Upper lobe of left lung (tissue), 6 donors: ENCODE measurements around the gene POLR1H. TPM values are rescaled to one million over a fixed set of nuclear protein-coding genes. Genes with fewer than 3 reads are reported as not detected.

ENCODE experiments used
- ATAC-seq, 2 donors: fragments of 200-7000 bp; cut with Tn5 transposase; one replicate each; pipeline ENCODE4 v1.9.1; 2022; ENCODE audit warnings: mild to moderate bottlenecking in 2 of 2, moderate library complexity in 2 of 2; ENCODE audit not compliant: low FRiP score in 2 of 2
- DNase-seq, 2 donors: peaks; one replicate each; pipeline ENCODE4 v3.0.0-alpha.2; 2019 to 2020
- H3K27ac ChIP-seq, 4 donors: fragments of 200-600 bp; sonication (generic); one replicate each; pipeline ENCODE4 v1.5.1; 2016 to 2019
- H3K27me3 ChIP-seq, 4 donors: fragments of 200-600 bp; sonication (generic); one replicate each; pipeline ENCODE4 v1.5.1; 2017 to 2019
- H3K36me3 ChIP-seq, 4 donors: fragments of 200-600 bp; sonication (generic); one replicate each; pipeline ENCODE4 v1.5.1; 2016 to 2019
- H3K4me1 ChIP-seq, 4 donors: fragments of 200-600 bp; sonication (generic); one replicate each; pipeline ENCODE4 v1.5.1; 2018 to 2019
- H3K4me3 ChIP-seq, 4 donors: fragments of 200-600 bp; sonication (generic); one replicate each; pipeline ENCODE4 v1.5.1; 2017 to 2019; ENCODE audit warnings: mild to moderate bottlenecking in 2 of 4, moderate library complexity in 1 of 4
- H3K9me3 ChIP-seq, 4 donors: fragments of 200-600 bp; sonication (generic); one replicate each; pipeline ENCODE4 v1.5.1; 2018 to 2019
- CTCF ChIP-seq, 6 experiments: fragments of 450-650 bp in 4 of 6; fragments of 200-600 bp in 2 of 6; sonication (generic) in 2 of 6; IDR thresholded peaks; one replicate each; pipeline ENCODE4 v1.5.1; 2016 to 2019; ENCODE audit warnings: antibody characterized with exemption in 6 of 6
- EP300 ChIP-seq, 4 donors: sonication (generic); formaldehyde crosslinking; IDR thresholded peaks; one replicate each; pipeline ENCODE4 v1.5.1; 2017; ENCODE audit warnings: antibody characterized with exemption in 4 of 4, control low read depth in 2 of 4
- POLR2A ChIP-seq, 4 donors: fragments of 450-650 bp; IDR thresholded peaks; one replicate each; pipeline ENCODE4 v1.5.1; 2016 to 2017; ENCODE audit warnings: antibody characterized with exemption in 4 of 4, mild to moderate bottlenecking in 2 of 4
- POLR2AphosphoS5 ChIP-seq, 2 donors: sonication (generic); formaldehyde crosslinking; IDR thresholded peaks; one replicate each; pipeline ENCODE4 v1.5.1; 2017; ENCODE audit warnings: antibody characterized with exemption in 2 of 2
- WGBS, 2 donors: methylation state at CpG; one replicate each; pipeline ENCODE4 v1.1.5; 2017 to 2018; 5-methylcytosine and 5-hydroxymethylcytosine counted together
- small RNA-seq, 4 donors: library from RNA; depleted of rRNA; stranded (forward); fragments of <200 nt; gene quantifications; one replicate each; pipeline ENCODE3, GENCODE V24; 2016
- total RNA-seq, 6 donors: library from RNA; depleted of rRNA in 4 of 6; stranded (reverse); fragments of >200 nt in 4 of 6; gene quantifications; one replicate each; pipeline versions ENCODE4 v1.1.0 to v1.2.1, GENCODE V29; 2016 to 2021
- donor health status: DM: no; HTN: no; CAD: no; lungs with moderate emphysema.
- donor health status: DM: no; HTN: yes; CAD: no; lungs with severe emphysema.

The POLR1H gene
- total RNA-seq, 6 donors from 2014 or later, result 14.9 to 23.6 (median 19.7) TPM

GRCh38 chr6:30112402-30112994 lies 51.4 kb downstream of the POLR1H start:
- Histone ChIP-seq H3K27ac (no peak overlapping the region), H3K27me3 (no peaks in the 10 kb centered on the region), H3K9me3 (no peaks in the 10 kb centered on the region), H3K4me3 (no peak overlapping the region), H3K4me1 (no peaks in the 10 kb centered on the region), H3K36me3 (no peaks in the 10 kb centered on the region)
- TF ChIP-seq POLR2AphosphoS5 (IDR thresholded peaks at IDR 0.05) (no peak), EP300 (IDR thresholded peaks at IDR 0.05) (no peak), POLR2A (IDR thresholded peaks at IDR 0.05) (no peak), CTCF (IDR thresholded peaks at IDR 0.05) (no peak)
- ATAC-seq, result no peak
- no peak for DNase-seq
- 75 to 82% methylated on average over 10 of the region's 10 CpGs for WGBS, 2 donors

DNA sequence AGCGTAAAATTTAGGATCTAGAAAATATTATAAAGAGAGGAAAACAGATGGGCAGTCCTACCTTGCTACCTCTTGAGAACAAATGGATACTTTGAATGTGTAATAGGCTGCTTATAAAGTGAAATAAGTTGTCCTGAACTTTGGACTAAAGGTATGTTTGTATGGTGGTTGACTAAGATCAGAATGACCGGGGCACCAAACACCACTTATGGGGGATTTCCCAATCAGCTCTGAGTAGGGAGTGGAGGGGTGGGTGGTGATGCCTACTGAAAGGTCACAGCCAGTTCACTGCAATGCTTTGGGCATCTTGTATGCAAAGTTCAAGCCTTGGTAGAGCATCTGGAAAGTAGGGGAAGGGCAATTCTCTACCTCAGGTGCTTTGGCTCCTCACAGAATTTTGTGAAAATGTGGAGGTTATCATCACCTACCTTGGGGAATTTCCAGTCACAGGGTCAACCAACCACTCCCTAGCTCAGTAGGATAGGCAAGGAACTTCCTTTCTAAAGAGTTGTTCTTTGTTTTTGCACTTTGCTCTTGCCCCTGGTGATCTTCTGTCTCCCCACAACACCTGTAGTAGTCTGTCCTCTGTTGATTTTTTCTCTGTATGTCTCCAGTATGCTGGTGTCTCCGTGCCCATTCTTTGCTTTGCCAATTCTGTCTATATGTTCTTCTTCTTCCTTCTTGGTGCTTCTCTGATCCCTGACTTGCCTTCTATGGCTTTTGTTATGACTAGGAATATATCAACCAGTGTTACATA lies 52.1 kb downstream of the POLR1H start, which contains the start of gene TRIM31:
TRIM31 (minus strand) TSS at position 88 of the 757 bp plus-strand sequence. CDS start 285 bp downstream, outside the sequence.
- no peak within 1 kb of the TSS for H3K27ac ChIP-seq
- no peak for DNase-seq
- no peak within 1 kb of the TSS for H3K4me3 ChIP-seq
- H3K36me3 ChIP-seq, result no peaks in the 10 kb centered on the region
- no peaks in the 10 kb centered on the region for H3K4me1 ChIP-seq
- no peak for ATAC-seq
- no peak for TF ChIP-seq POLR2AphosphoS5 (IDR thresholded peaks at IDR 0.05)
- no peak for TF ChIP-seq EP300 (IDR thresholded peaks at IDR 0.05)
- TF ChIP-seq CTCF (IDR thresholded peaks at IDR 0.05), result no peak
- TF ChIP-seq POLR2A (IDR thresholded peaks at IDR 0.05), result no peak
- no peaks in the 10 kb centered on the region for H3K27me3 ChIP-seq
- WGBS, 2 donors, result 68 to 69% methylated on average over 3 of the region's 3 CpGs
- H3K9me3 ChIP-seq, result no peaks in the 10 kb centered on the region

GRCh38 chr6:30113841-30114240 lies 52.8 kb downstream of the POLR1H start:
- TF ChIP-seq CTCF (IDR thresholded peaks at IDR 0.05), result no peak
- Histone ChIP-seq H3K27ac (no peak overlapping the region), H3K36me3 (no peaks in the 10 kb centered on the region), H3K27me3 (no peaks in the 10 kb centered on the region), H3K4me3 (no peak overlapping the region), H3K9me3 (no peaks in the 10 kb centered on the region), H3K4me1 (no peaks in the 10 kb centered on the region)
- WGBS, 2 donors, result 51 to 54% methylated on average over 1 of the region's 1 CpG
- DNase-seq (no peak), ATAC-seq (no peak)

Small RNA genes within 50 kb of the gene (small RNA-seq; reads per million reads assigned to genes)
- gene RF02218, result 0 reads per million in 4 donors
- gene RF02219, result 0 reads per million in 4 donors
- 0 reads per million in 4 donors for gene RF02220

Other genes starting within 250 kb of the POLR1H start
- 10 to 100 TPM in 1 of 6 donors, 1 to 10 TPM in 5; 1.0 to 11.8 (median 6.2) TPM for gene HLA-G, start 233.4 kb upstream of the POLR1H start, total RNA-seq
- 1,000 to 10,000 TPM in 3 of 6 donors, 100 to 1,000 TPM in 3; 497 to 1,319 (median 949) TPM for gene HLA-A, start 118.7 kb upstream of the POLR1H start, total RNA-seq
- 10 to 100 TPM; 31.4 to 66.1 (median 42.7) TPM for gene PPP1R11, start 5.9 kb downstream of the POLR1H start, total RNA-seq
- gene RNF39, start 14.5 kb downstream of the POLR1H start, total RNA-seq, result 1 to 10 TPM; 2.0 to 4.2 (median 2.8) TPM
- under 1 TPM in 2 of 6 donors, not detected in 4; 0.17 to 0.79 TPM for gene TRIM31, start 51.8 kb downstream of the POLR1H start, total RNA-seq
- not detected for gene TRIM40, start 74.9 kb downstream of the POLR1H start, total RNA-seq
- 1 to 10 TPM in 1 of 6 donors, under 1 TPM in 3, not detected in 2; 0.07 to 1.4 (median 0.13) TPM for gene TRIM10, start 99.9 kb downstream of the POLR1H start, total RNA-seq
- 1 to 10 TPM in 1 of 6 donors, under 1 TPM in 1, not detected in 4; 0.30 to 1.0 TPM for gene TRIM15, start 102.3 kb downstream of the POLR1H start, total RNA-seq
- 10 to 100 TPM; 38.4 to 67.1 (median 53.8) TPM for gene TRIM26, start 152.1 kb downstream of the POLR1H start, total RNA-seq